ENCODE measurements around the gene MACO1.
"Not testable (repeated sequence)": the region's sequence is repeated elsewhere in the genome, so short reads cannot be mapped to it uniquely, and the experiment has no call there.

Gene MACO1

GRCh38 chr1:25425098-25426085 lies 5.3 kb upstream of the MACO1 start:
- DNase-seq, result no peak

GRCh38 chr1:25427696-25428095 lies 3.0 kb upstream of the MACO1 start:
- no peak for DNase-seq

- no peak for DNase-seq
Measured at GRCh38 chr1:25428475-25429166, 2.1 kb upstream of the MACO1 start.

GRCh38 chr1:25430967-25431881 lies 527 bp downstream of the MACO1 start:
- peak; percentile 34 for DNase-seq

- no peak for DNase-seq
Measured at GRCh38 chr1:25431955-25432719, 1.4 kb downstream of the MACO1 start.

- DNase-seq, result no peak
Measured at GRCh38 chr1:25432749-25433388, 2.2 kb downstream of the MACO1 start.

- DNase-seq, result no peak
Measured at GRCh38 chr1:25433389-25434186, 2.9 kb downstream of the MACO1 start.

GRCh38 chr1:25435397-25436108 lies 4.9 kb downstream of the MACO1 start:
- no peak for DNase-seq

- DNase-seq, result no peak
Measured at GRCh38 chr1:25437672-25438071, 7.0 kb downstream of the MACO1 start.

GRCh38 chr1:25439287-25439686 lies 8.6 kb downstream of the MACO1 start:
- no peak for DNase-seq

- DNase-seq, result no peak
Measured at GRCh38 chr1:25442178-25442577, 11.5 kb downstream of the MACO1 start.

GRCh38 chr1:25443030-25443699 lies 12.5 kb downstream of the MACO1 start:
- no peak for DNase-seq

GRCh38 chr1:25444604-25445003 lies 13.9 kb downstream of the MACO1 start:
- DNase-seq, result not testable (repeated sequence)

GRCh38 chr1:25445993-25446538 lies 15.4 kb downstream of the MACO1 start:
- no peak for DNase-seq

- no peak for DNase-seq
Measured at GRCh38 chr1:25447547-25447946, 16.9 kb downstream of the MACO1 start.

- DNase-seq, result no peak
Measured at GRCh38 chr1:25450891-25451290, 20.2 kb downstream of the MACO1 start.

GRCh38 chr1:25451908-25452307 lies 21.2 kb downstream of the MACO1 start:
- DNase-seq, result no peak

GRCh38 chr1:25456502-25456901 lies 25.8 kb downstream of the MACO1 start:
- DNase-seq, result no peak

Measured in NCI-H345 (cell line).